Osteoblast (primary cell): ENCODE measurements around the gene ANO1. TPM values are rescaled to one million over a fixed set of nuclear protein-coding genes. Genes with fewer than 3 reads are reported as not detected.

ENCODE experiments used
- DNase-seq: peaks from one replicate; pipeline ENCODE4 v3.0.0; 2011; ENCODE audit warnings: low spot score, mixed read lengths; ENCODE audit not compliant: insufficient read length; ENCODE audit errors: missing footprints
- H2AFZ ChIP-seq: 2 replicates; pipeline ENCODE4 v1.6.0; 2011; ENCODE audit warnings: mild to moderate bottlenecking, low read length
- H3K27ac ChIP-seq: 2 replicates; pipeline ENCODE4 v1.5.1; 2011; ENCODE audit warnings: mild to moderate bottlenecking, low read depth, low read length, moderate library complexity
- H3K27me3 ChIP-seq: 2 replicates; pipeline ENCODE4 v1.6.0; 2012; ENCODE audit warnings: mild to moderate bottlenecking, control low read depth, inconsistent platforms, low read length, moderate library complexity; ENCODE audit not compliant: insufficient read depth
- H3K36me3 ChIP-seq: 2 replicates; pipeline ENCODE4 v1.5.1; 2011; ENCODE audit warnings: mild to moderate bottlenecking, low read length, control low read depth, moderate library complexity; ENCODE audit not compliant: insufficient read depth
- H3K4me1 ChIP-seq: 2 replicates; pipeline ENCODE4 v1.5.1; 2011; ENCODE audit warnings: mild to moderate bottlenecking, low read length, control low read depth, moderate library complexity; ENCODE audit not compliant: insufficient read depth
- H3K4me2 ChIP-seq: 2 replicates; pipeline ENCODE4 v1.6.0; 2011; ENCODE audit warnings: mild to moderate bottlenecking, low read length; ENCODE audit not compliant: insufficient read depth
- H3K4me3 ChIP-seq: fragments of 200-600 bp; sonication (generic); 3 replicates; pipeline ENCODE4 v1.5.1; 2012; ENCODE audit warnings: mild to moderate bottlenecking, low read length, inconsistent platforms; ENCODE audit not compliant: insufficient read depth
- H3K79me2 ChIP-seq: 2 replicates; pipeline ENCODE4 v1.6.0; 2012; ENCODE audit warnings: mild to moderate bottlenecking, low read length, control low read depth, inconsistent platforms; ENCODE audit not compliant: insufficient read depth
- H3K9me3 ChIP-seq: 2 replicates; pipeline ENCODE4 v1.5.1; 2011; ENCODE audit warnings: low read depth, low read length, control low read depth
- H4K20me1 ChIP-seq: 2 replicates; pipeline ENCODE4 v1.6.0; 2012; ENCODE audit warnings: mild to moderate bottlenecking, low read length, control low read depth; ENCODE audit not compliant: insufficient read depth
- total RNA-seq: library from RNA; depleted of rRNA; stranded (reverse); fragments of >200 nt; gene quantifications from 2 replicates; pipeline ENCODE4 v1.2.3, GENCODE V29; 2012
- TF ChIP-seq, protein P1 (sequence below): IDR thresholded peaks from 2 replicates; pipeline ENCODE4 v1.5.1; 2011; ENCODE audit warnings: mild to moderate bottlenecking, low read depth, low read length, moderate library complexity; ENCODE audit errors: extremely low read depth

ANO1 gene
- total RNA-seq, 1 donor, result not detected

DNA sequence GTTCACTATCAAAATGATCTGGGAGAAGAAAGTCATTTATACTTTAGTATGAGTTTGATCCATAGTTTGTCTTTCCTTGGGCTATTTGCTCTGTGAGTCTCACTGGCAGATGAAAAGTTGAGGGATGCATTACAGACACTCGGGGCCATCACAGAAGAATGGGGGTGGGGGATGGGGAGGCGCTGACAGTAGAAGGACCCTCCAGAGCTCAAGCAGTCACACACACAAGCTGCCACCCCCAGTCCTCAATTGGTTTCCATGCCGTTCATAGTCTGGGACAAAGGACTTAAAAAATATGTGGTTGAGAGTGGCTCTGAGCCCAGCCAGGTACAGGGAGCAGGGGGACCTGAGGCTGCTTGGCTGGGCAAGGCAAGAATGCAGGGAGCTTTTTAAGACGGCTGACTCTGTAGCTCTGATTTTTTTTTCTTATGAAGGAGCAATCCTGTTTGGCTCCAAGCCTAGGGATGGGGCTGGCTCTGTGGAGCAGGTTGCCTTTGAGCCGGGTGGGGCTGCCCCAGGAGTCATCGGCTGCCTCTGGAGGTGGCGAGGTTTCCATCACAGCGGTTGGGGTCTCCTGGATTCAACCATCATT, 13.3 kb upstream of the ANO1 start:
- DNase-seq, result peak; percentile 18
- no peaks in the 10 kb centered on the region for H4K20me1 ChIP-seq
- no peaks in the 10 kb centered on the region for H3K4me1 ChIP-seq
- no peaks in the 10 kb centered on the region for H3K9me3 ChIP-seq
- H2AFZ ChIP-seq, result no peak overlapping the region
- no peak overlapping the region for H3K27ac ChIP-seq
- no peaks in the 10 kb centered on the region for H3K36me3 ChIP-seq
- no peaks in the 10 kb centered on the region for H3K79me2 ChIP-seq
- H3K4me3 ChIP-seq, result no peak overlapping the region
- H3K27me3 ChIP-seq, result peaks cover 28% of the 10 kb centered on the region
- TF ChIP-seq, protein P1, sequence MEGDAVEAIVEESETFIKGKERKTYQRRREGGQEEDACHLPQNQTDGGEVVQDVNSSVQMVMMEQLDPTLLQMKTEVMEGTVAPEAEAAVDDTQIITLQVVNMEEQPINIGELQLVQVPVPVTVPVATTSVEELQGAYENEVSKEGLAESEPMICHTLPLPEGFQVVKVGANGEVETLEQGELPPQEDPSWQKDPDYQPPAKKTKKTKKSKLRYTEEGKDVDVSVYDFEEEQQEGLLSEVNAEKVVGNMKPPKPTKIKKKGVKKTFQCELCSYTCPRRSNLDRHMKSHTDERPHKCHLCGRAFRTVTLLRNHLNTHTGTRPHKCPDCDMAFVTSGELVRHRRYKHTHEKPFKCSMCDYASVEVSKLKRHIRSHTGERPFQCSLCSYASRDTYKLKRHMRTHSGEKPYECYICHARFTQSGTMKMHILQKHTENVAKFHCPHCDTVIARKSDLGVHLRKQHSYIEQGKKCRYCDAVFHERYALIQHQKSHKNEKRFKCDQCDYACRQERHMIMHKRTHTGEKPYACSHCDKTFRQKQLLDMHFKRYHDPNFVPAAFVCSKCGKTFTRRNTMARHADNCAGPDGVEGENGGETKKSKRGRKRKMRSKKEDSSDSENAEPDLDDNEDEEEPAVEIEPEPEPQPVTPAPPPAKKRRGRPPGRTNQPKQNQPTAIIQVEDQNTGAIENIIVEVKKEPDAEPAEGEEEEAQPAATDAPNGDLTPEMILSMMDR, result no peak
- H3K4me2 ChIP-seq, result no peak overlapping the region

- peak; percentile 39 for DNase-seq
- Histone ChIP-seq H2AFZ (no peak overlapping the region), H3K27me3 (peaks cover 31% of the 10 kb centered on the region), H3K9me3 (no peaks in the 10 kb centered on the region), H3K36me3 (no peaks in the 10 kb centered on the region), H3K79me2 (no peaks in the 10 kb centered on the region), H3K4me2 (no peak overlapping the region), H3K4me1 (no peaks in the 10 kb centered on the region), H3K27ac (no peak overlapping the region), H4K20me1 (no peaks in the 10 kb centered on the region), H3K4me3 (no peak overlapping the region)
- TF ChIP-seq, protein P1, result no peak
Observed at GRCh38 chr11:70065318-70066135, 12.6 kb upstream of the ANO1 start.

- H2AFZ ChIP-seq, result no peak overlapping the region
- H3K27ac ChIP-seq, result no peak overlapping the region
- H3K4me3 ChIP-seq, result no peak overlapping the region
- no peaks in the 10 kb centered on the region for H3K36me3 ChIP-seq
- no peak overlapping the region for H3K4me2 ChIP-seq
- TF ChIP-seq, protein P1, result no peak
- H3K27me3 ChIP-seq, result peaks cover 35% of the 10 kb centered on the region
- no peaks in the 10 kb centered on the region for H3K9me3 ChIP-seq
- no peaks in the 10 kb centered on the region for H4K20me1 ChIP-seq
- no peaks in the 10 kb centered on the region for H3K79me2 ChIP-seq
- DNase-seq, result peak; percentile 58
- no peaks in the 10 kb centered on the region for H3K4me1 ChIP-seq
Observed at GRCh38 chr11:70066136-70066520, 12.0 kb upstream of the ANO1 start.

DNA sequence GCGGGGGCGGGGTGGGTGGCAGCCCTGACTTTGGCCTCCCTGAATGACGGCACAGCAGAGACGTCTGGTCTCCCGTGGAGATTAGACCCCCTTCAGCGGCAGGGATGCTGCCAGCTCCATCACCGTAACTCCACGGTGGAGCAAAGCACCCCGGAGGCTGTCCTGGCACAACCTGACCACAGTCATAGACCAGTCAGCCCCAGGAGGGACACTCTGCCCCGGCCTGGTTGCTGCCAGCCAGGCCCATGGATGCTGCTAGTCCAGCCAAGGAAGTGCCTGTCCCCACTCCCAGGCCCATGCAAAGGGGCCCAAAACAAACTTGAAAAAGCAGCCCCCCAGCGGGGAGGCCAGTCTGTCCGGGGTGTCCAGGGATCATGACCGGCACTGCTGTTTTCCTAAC, 11.5 kb upstream of the ANO1 start:
- Histone ChIP-seq H2AFZ (no peak overlapping the region), H3K4me1 (no peaks in the 10 kb centered on the region), H3K27me3 (peaks cover 34% of the 10 kb centered on the region), H3K4me2 (no peak overlapping the region), H3K9me3 (no peaks in the 10 kb centered on the region), H3K27ac (no peak overlapping the region), H4K20me1 (no peaks in the 10 kb centered on the region), H3K36me3 (no peaks in the 10 kb centered on the region), H3K4me3 (no peak overlapping the region), H3K79me2 (no peaks in the 10 kb centered on the region)
- TF ChIP-seq, protein P1, result no peak
- peak; percentile 62 for DNase-seq
